SK-N-SH (cell line): ENCODE measurements around the gene MVB12B. TPM values are rescaled to one million over a fixed set of nuclear protein-coding genes. Genes with fewer than 3 reads are reported as not detected.
"Not testable (repeated sequence)": the region's sequence is repeated elsewhere in the genome, so short reads cannot be mapped to it uniquely, and the experiment has no call there.

Experiments used
- CTCF ChIA-PET: fragments of 300-600, 350-600 bp; formaldehyde crosslinking; extraction: SDS; loops from one replicate; lab custom pipeline; 2021; lab: Yijun Ruan, JAX
- POLR2A ChIA-PET: fragments of 350-600 bp; sonication (Branson Sonifier 250); formaldehyde crosslinking; extraction: SDS; loops from one replicate; lab custom pipeline; 2020; ENCODE audit warnings: antibody characterized with exemption, inconsistent platforms; lab: Yijun Ruan, JAX
- DNase-seq: peaks from one replicate; pipeline ENCODE4 v3.0.0; 2012
- H2AFZ ChIP-seq: fragments of 200-600 bp; sonication (generic); 2 replicates; pipeline ENCODE4 v1.8.1; 2016; ENCODE audit warnings: antibody characterized with exemption, mild to moderate bottlenecking, low read depth
- H3F3A ChIP-seq: fragments of 200-600 bp; sonication (generic); replicated peaks from 2 replicates; pipeline ENCODE3; 2016; ENCODE audit warnings: antibody characterized with exemption, mild to moderate bottlenecking; ENCODE audit not compliant: insufficient read depth
- H3K27ac ChIP-seq, 2 experiments: fragments of 200-500 bp in 1 of 2; fragments of 200-600 bp in 1 of 2; sonication (Bioruptor generic) in 1 of 2; sonication (generic), shearing (Covaris generic) in 1 of 2; 2 replicates each; pipeline versions ENCODE4 v1.5.1 to v1.6.1; 2014 to 2016; ENCODE audit warnings: low read depth in 2 of 2, inconsistent platforms in 1 of 2, low read length in 1 of 2, mild to moderate bottlenecking in 1 of 2, mixed read lengths in 1 of 2
- H3K27me3 ChIP-seq: fragments of 200-600 bp; sonication (generic), shearing (Covaris generic); 2 replicates; pipeline ENCODE4 v1.6.1; 2016; ENCODE audit warnings: mixed run types; ENCODE audit not compliant: insufficient read depth
- H3K36me3 ChIP-seq, 2 experiments: fragments of 200-500 bp in 1 of 2; fragments of 200-600 bp in 1 of 2; sonication (Bioruptor generic) in 1 of 2; sonication (generic) in 1 of 2; replicated peaks in 1 of 2; 2 replicates each; pipeline versions ENCODE3 to v1.5.1; 2014 to 2016; ENCODE audit warnings: low read length in 1 of 2, mild to moderate bottlenecking in 1 of 2; ENCODE audit not compliant: insufficient read depth in 2 of 2, control insufficient read depth in 1 of 2
- H3K4me1 ChIP-seq, 2 experiments: fragments of 200-500 bp in 1 of 2; fragments of 200-600 bp in 1 of 2; sonication (Bioruptor generic) in 1 of 2; sonication (generic), shearing (Covaris generic) in 1 of 2; 2 replicates each; pipeline versions ENCODE4 v1.5.1 to v1.6.1; 2014 to 2016; ENCODE audit warnings: low read depth in 1 of 2, low read length in 1 of 2, mixed run types in 1 of 2; ENCODE audit not compliant: insufficient read depth in 2 of 2, control insufficient read depth in 1 of 2
- H3K4me2 ChIP-seq: fragments of 200-600 bp; sonication (generic), shearing (Covaris generic); 2 replicates; pipeline ENCODE4 v1.6.1; 2017; ENCODE audit warnings: mixed run types
- H3K4me3 ChIP-seq, 2 experiments: fragments of 200-500 bp in 1 of 2; fragments of 200-600 bp in 1 of 2; sonication (Bioruptor generic) in 1 of 2; sonication (generic), shearing (Covaris generic) in 1 of 2; 2 replicates each; pipeline versions ENCODE4 v1.5.1 to v1.8.1; 2014 to 2016; ENCODE audit warnings: low read depth in 2 of 2, inconsistent platforms in 1 of 2, low read length in 1 of 2, mild to moderate bottlenecking in 1 of 2, mixed read lengths in 1 of 2, moderate library complexity in 1 of 2
- H3K79me2 ChIP-seq: fragments of 200-600 bp; sonication (generic); 2 replicates; pipeline ENCODE4 v1.8.1; 2017; ENCODE audit warnings: mild to moderate bottlenecking; ENCODE audit not compliant: insufficient read depth
- H3K9ac ChIP-seq: fragments of 200-600 bp; sonication (generic); 2 replicates; pipeline ENCODE4 v1.6.1; 2017; ENCODE audit warnings: mixed run types
- H3K9me2 ChIP-seq: fragments of 200-600 bp; sonication (generic); 2 replicates; pipeline ENCODE4 v1.6.1; 2017; ENCODE audit warnings: mixed run types
- H3K9me3 ChIP-seq: fragments of 200-600 bp; sonication (generic); 2 replicates; pipeline ENCODE4 v1.6.1; 2017; ENCODE audit warnings: mixed run types, mild to moderate bottlenecking, moderate library complexity
- H4K20me1 ChIP-seq: fragments of 200-600 bp; sonication (generic); 2 replicates; pipeline ENCODE4 v1.6.1; 2017; ENCODE audit warnings: mild to moderate bottlenecking, mixed run types; ENCODE audit not compliant: insufficient read depth
- EP300 ChIP-seq, 2 experiments: IDR thresholded peaks; 2 replicates each; pipeline versions ENCODE4 v1.4.0 to v1.6.1; 2012; ENCODE audit warnings: borderline replicate concordance in 1 of 2, low read depth in 1 of 2, low read length in 1 of 2
- EZH2phosphoT487 ChIP-seq: fragments of 200-600 bp; sonication (generic); IDR thresholded peaks from 2 replicates; pipeline ENCODE4 v1.6.1; 2017; ENCODE audit warnings: low read depth, mixed run types, mild to moderate bottlenecking, antibody characterized with exemption, moderate library complexity, borderline replicate concordance
- MEF2A ChIP-seq: IDR thresholded peaks from 2 replicates; pipeline ENCODE4 v1.4.0; 2012; ENCODE audit warnings: low read depth, borderline replicate concordance
- MXI1 ChIP-seq: IDR thresholded peaks from 2 replicates; pipeline ENCODE4 v1.6.1; 2012; ENCODE audit warnings: mild to moderate bottlenecking, low read depth, low read length, improper control_type of control experiment
- PBX3 ChIP-seq: IDR thresholded peaks from 2 replicates; pipeline ENCODE4; 2012
- RCOR1 ChIP-seq: fragments of 150-350 bp; IDR thresholded peaks from 2 replicates; pipeline ENCODE4 v1.6.1; 2017; ENCODE audit warnings: antibody characterized with exemption, low read length
- SMC3 ChIP-seq: IDR thresholded peaks from 2 replicates; pipeline ENCODE4 v1.6.1; 2012; ENCODE audit warnings: low read depth, low read length, improper control_type of control experiment
- TAF1 ChIP-seq: IDR thresholded peaks from 2 replicates; pipeline ENCODE4 v1.6.1; 2012; ENCODE audit warnings: low read depth, mild to moderate bottlenecking, low read length, moderate library complexity, borderline replicate concordance
- TEAD4 ChIP-seq: IDR thresholded peaks from 2 replicates; pipeline ENCODE4 v1.4.0; 2012; ENCODE audit warnings: mild to moderate bottlenecking, borderline replicate concordance; ENCODE audit not compliant: insufficient read depth
- USF1 ChIP-seq: IDR thresholded peaks from 2 replicates; pipeline ENCODE4 v1.4.0; 2012; ENCODE audit warnings: low read depth, borderline replicate concordance
- WGBS: methylation state at CpG from one replicate; pipeline ENCODE4 v1.1.6; 2017; ENCODE audit warnings: low lambda C conversion rate; 5-methylcytosine and 5-hydroxymethylcytosine counted together
- polyA plus RNA-seq, 3 experiments: library from polyadenylated mRNA; depleted of rRNA; stranded (reverse); fragments of >200 nt; gene quantifications; 2 replicates each; pipeline ENCODE4 v1.2.3, GENCODE V29; 2012

MVB12B gene
- polyA plus RNA-seq, 1 of the 3 experiments (the other 2 are of a cell fraction): 5.1 TPM

- Histone ChIP-seq H3F3A (no peaks in the 10 kb centered on the region), H2AFZ (no peak overlapping the region), H3K4me1 (peaks cover 0 to 32% of the 10 kb centered on the region in 2 experiments; a peak in 2 of 4 replicates), H3K4me3 (no peak overlapping the region), H3K9ac (no peak overlapping the region), H3K4me2 (no peak overlapping the region), H3K79me2 (no peaks in the 10 kb centered on the region), H3K27me3 (peaks cover 23% of the 10 kb centered on the region), H3K27ac (no peak overlapping the region), H3K9me3 (no peaks in the 10 kb centered on the region), H4K20me1 (no peaks in the 10 kb centered on the region), H3K36me3 (no peaks in the 10 kb centered on the region), H3K9me2 (no peaks in the 10 kb centered on the region)
- ChIA-PET POLR2A (no interaction called here), CTCF (interaction anchor here (1.0 to 2.8 kb wide), 5 partner anchors 10 to 37 kb away, joined by 3 to 12 read pairs (median 7); no protein-coding TSS in a partner anchor)
- 67% methylated on average over 1 of the region's 1 CpG for WGBS
- TF ChIP-seq EZH2phosphoT487 (no peak), SMC3 (no peak), EP300 (IDR thresholded peaks at IDR 0.05; ENCODE audit: borderline replicate concordance in 1 of 2, low read depth in 1 of 2, low read length in 1 of 2) (no peak), MEF2A (no peak), MXI1 (no peak), TEAD4 (no peak), TAF1 (no peak), RCOR1 (no peak), PBX3 (no peak), USF1 (no peak)
- DNase-seq: no peak
Observed at GRCh38 chr9:126538550-126538949, 211.9 kb downstream of the MVB12B start.

GRCh38 chr9:126540398-126540797 is 213.8 kb downstream of the MVB12B start:
- H3K79me2 ChIP-seq, DNase-seq, H3K9me2 ChIP-seq, H3K4me2 ChIP-seq, H3K36me3 ChIP-seq, H3K9ac ChIP-seq, H2AFZ ChIP-seq, H3K9me3 ChIP-seq, H3K27ac ChIP-seq, POLR2A ChIA-PET, H3K4me3 ChIP-seq, H4K20me1 ChIP-seq, H3F3A ChIP-seq: not testable (repeated sequence)
- Histone ChIP-seq H3K4me1 (peaks cover 0 to 16% of the 10 kb centered on the region in 2 experiments; a peak in 1 of 4 replicates), H3K27me3 (peaks cover 17% of the 10 kb centered on the region)
- CTCF ChIA-PET: interaction anchor here (0.8 to 3.6 kb wide), 4 partner anchors 9 to 242 kb away, joined by 3 to 32 read pairs (median 3); no protein-coding TSS in a partner anchor
- WGBS: 84% methylated on average over 8 of the region's 9 CpGs
